ENCODE data around the gene ATRN.

ATRN gene

DNA sequence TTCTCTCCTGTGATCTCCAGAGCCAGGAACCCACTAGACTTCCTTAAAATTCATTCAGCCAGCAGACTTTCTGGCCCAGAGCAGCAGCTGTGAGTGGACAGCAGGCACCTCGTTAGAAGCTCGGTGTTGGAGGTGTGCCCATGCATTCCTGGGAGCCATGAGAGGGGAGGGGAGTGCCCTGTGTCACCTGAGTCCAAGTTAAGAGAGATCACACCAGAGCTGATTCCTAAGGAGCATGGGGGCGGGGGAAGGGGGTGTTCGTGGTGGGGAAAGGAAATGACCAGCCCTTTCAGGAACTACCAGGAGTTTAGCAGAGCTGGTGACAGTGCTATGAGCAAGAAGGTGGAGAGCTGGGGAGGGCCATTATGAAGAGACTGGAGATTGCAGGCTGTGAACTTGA is 145.4 kb downstream of the ATRN start:
- FAIRE-seq, result no peak
- DNase-seq (ENCODE audit: insufficient read length, low spot score), result no peak

DNA sequence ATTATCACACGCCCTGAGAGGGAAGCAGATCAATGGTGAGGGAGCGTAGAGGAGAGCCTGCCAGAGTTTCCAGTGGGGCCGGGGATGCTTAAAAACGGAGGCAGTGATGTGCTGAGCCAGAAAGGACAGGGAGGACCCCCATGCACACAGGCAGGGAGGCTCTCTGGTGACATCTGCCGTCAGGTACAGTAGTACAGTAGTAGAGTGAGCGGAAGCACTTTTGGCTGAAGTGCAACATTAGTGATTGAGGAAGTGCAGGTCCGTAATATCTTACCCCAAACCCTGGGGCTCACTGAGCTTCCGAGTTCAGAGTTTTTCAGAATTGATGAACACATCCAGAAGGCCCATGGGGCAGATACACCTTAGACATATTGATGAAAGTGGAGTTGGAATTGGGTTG is 150.3 kb downstream of the ATRN start:
- no peak for FAIRE-seq
- DNase-seq (ENCODE audit: insufficient read length, low spot score), result no peak

DNA sequence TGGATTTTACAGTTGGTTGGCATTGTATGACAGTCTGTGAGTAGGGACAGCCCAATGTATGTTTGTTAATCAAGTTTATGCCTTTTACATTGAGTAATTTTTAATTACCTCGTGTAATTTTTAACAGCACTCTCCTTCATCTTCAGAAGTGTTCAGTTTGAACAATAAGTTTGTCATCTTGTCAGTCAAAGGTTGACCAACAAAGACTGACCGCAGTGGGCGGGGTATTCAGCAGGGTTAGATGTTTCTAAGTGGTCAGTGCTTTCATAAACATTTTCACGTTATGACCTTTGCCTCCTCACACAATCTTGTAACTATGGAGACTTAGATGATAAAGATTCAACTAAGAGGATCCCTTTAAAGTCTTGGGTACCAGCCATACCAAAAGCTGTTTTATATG is 151.6 kb downstream of the ATRN start:
- DNase-seq (ENCODE audit: insufficient read length, low spot score) (no peak), FAIRE-seq (no peak)

DNA sequence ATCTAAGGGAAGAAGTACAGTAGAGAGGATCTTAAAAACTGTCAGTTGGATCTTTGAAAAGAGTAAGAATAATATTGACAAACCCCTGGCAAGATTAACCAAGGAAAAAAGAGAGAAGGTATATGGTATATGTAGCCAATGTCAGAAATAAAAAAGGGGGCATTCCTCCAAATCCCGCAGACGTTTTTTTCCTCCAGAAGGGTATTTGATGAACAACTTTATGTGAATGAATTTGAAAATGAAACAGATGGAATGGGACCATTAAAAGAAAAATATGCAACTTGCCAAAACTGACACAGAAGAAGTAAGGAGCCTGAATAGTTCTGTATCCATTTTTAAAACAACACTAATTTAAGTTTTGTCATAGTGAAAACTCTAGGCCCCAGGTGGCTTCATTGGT is 156.7 kb downstream of the ATRN start:
- DNase-seq (ENCODE audit: insufficient read length, low spot score), result no peak
- no peak for FAIRE-seq

DNA sequence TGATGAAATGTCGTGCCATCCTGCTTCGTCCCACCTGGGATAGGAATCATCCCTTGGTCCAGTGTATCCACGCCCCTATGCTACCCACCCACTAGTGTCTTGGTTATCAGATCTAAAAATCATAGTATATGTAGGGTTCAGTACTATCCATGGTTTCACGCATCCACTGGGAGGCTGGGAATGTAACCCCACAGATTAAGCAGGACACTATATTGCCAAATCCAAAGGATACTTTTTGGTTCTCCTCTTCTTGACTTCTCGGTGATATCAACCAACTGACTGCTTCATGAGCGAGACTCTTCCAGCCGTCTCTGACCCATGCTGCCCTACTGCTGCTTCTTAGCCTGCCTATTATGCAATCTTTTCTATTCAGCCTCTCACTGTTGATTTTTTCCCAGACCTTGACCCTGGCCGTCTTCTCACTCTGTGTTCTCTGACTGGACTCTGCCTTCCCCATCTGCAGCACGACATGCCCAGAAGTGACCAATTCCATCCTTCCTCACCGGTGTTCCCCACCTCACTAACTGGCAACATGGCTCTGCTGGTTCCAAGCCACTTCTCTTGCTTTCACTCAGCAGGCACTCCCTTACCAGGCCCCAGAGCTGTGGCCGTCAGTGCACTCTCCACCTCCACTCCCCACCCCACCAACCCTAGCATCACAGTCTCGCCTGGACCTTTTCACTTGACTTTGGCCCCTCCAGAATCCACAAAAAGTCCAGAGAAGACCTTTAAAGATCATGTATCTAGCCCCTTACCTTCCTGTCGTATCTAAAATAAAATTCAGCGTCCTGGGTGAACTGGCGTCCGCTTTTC is 157.9 kb downstream of the ATRN start:
- DNase-seq (ENCODE audit: insufficient read length, low spot score), result no peak
- FAIRE-seq, result no peak

DNA sequence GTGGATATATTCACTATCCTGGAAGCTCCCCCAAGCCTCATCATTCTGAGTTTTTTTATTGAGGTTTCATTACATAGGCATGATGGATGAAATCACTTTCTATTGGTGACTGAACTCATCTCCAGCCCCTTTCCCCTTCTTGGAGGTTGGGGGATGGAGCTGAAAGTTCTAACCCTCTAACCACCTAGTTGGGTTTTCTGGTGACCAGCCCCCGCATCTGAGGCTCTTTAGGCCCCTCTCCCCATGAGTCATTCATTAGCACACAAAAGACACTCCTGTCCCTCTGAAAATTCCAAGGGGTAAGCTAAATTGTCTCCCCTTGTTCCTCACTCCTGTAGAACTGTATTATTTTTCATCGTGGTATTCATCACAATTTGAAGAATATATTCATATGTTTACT is 159.1 kb downstream of the ATRN start:
- DNase-seq (ENCODE audit: insufficient read length, low spot score), result no peak

DNA sequence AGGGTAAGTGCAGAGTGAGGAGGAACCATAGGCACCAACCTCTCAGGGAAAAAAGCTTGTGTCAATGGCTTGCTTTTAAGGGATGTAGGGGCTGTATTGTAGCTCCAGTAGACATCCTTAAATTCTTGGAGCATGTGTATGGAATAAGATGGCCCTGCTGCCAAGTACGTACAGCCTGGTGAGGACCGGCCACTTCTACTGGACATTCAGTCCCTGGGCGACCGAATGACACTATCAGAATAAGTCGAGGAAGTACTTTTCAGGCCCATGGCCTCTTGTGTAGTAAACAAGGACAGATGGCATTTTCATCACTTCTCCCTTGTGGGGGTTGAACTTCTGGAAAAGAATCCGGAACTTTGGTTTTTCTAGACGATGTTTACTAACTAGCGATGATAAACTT is 159.6 kb downstream of the ATRN start:
- DNase-seq (ENCODE audit: insufficient read length, low spot score) (no peak), FAIRE-seq (no peak)

More for the DNA sequence above, 159.1 kb downstream of the ATRN start:
- no peak for FAIRE-seq

DNA sequence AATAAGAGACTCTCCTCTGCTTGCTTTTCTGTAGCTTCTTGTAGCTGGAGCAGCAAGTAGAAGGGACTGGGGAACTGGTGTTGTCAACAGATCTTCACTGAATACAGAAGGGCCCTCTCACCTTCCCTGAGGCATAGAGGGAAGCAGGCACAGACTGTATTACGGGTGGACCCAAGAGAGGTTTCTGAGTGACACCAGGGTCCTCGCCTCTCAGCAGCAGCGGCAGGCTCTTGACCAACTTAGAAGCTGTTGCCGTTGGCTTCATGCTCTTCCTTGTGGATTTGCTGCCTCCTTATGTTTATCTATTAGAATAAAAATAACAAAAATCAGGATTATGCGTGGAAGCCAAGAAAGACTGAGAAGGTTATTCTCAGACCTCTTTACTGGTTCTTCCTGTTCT is 160.7 kb downstream of the ATRN start:
- DNase-seq (ENCODE audit: insufficient read length, low spot score) (no peak), FAIRE-seq (no peak)

DNA sequence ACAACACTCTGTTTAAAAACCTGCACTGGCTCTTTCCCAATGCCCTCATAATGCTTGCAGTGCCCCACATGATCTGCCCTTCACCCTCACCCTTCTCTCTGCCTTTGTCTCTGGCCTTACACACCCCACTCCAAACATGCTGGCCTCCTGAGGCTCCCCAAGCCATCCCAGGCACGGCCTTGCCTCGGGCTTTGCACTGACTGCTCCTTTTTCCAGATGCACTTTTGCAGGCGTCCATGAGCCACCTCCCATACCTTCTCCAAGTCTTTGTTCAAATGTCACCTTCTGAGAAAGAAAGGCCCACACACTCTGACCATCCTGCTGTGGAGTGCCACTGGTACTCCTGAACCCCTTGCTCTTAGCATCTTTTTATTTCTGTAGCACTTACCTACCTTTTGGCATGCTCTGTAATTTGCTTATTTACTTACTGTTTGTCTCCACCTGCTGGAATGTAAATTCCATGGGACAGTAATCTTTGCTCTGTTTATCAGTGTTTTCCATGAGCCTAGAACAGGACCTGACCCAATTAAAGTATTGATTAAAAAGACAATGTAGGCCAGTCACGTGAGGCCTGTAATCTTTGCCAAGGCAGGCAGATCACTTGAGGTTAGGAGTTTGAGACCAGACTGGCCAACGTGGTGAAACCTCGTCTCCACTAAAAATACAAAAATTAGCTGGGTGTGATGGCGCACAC is 161.6 kb downstream of the ATRN start:
- FAIRE-seq, result no peak
- DNase-seq (ENCODE audit: insufficient read length, low spot score), result no peak

DNA sequence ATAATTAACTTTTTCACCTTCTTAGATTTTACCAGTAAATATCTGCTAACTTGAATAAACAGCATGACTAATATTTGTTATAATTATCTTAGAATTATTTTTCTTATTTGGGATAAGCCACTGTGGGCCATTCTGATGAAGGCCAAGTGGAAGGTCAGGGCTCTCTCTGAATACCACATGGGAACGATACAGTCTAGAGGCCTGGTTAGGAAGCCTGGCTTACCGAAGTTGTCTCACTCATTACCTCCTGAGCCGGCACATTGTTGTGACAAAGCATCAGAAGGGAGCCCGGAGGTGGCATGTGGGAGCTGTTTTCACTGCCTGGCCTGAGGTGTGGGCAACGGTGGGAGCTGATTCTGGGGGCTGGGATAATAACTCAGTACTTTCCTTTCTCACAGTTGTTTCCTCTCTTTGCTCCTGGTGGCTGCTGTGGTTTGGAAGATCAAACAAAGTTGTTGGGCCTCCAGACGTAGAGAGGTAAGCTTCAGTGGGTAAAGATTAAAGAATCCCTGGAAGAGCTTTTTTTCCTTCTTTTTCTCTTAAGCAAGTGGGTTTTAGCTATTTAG is 163.2 kb downstream of the ATRN start:
- DNase-seq (ENCODE audit: insufficient read length, low spot score), result no peak
- FAIRE-seq, result no peak

DNA sequence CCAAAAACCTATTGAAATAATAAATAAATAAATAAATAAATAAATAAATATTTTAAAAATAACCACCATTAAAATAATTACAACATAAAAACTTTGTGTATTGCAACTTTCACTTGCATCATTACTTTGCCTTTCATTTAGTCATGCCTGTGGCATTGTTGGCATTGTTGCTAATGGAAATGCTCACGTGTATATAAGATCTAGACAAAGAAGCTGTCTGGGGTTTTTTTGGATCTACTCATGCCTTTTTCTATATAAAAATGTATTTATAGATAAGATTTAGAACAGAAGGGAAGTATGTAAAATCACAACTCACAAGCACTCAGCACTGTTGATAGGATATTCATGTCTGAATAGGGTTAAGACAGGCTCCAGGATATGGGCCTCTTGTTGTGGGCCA is 164.5 kb downstream of the ATRN start:
- no peak for FAIRE-seq

DNA sequence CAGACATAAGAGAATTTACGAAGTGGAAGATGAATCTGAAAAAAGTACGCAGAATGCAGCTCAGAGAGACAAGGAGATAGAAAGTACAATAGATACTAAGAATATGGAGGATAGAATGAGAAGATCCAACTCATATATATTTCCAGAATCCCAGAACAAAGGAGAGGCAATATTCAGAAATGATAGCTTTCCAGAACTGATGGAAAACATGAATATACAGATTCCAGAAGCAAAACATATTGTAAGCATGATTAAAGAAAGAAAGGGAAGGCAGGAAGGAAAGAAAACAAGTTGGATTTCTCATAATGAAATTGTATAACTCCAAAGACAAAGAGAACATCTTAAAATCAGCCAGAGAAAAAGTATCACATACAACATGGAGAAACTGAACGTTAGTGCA is 169.4 kb downstream of the ATRN start:
- no peak for DNase-seq (ENCODE audit: insufficient read length, low spot score)
- no peak for FAIRE-seq

More for the DNA sequence above, 164.5 kb downstream of the ATRN start:
- DNase-seq (ENCODE audit: insufficient read length, low spot score), result no peak

DNA sequence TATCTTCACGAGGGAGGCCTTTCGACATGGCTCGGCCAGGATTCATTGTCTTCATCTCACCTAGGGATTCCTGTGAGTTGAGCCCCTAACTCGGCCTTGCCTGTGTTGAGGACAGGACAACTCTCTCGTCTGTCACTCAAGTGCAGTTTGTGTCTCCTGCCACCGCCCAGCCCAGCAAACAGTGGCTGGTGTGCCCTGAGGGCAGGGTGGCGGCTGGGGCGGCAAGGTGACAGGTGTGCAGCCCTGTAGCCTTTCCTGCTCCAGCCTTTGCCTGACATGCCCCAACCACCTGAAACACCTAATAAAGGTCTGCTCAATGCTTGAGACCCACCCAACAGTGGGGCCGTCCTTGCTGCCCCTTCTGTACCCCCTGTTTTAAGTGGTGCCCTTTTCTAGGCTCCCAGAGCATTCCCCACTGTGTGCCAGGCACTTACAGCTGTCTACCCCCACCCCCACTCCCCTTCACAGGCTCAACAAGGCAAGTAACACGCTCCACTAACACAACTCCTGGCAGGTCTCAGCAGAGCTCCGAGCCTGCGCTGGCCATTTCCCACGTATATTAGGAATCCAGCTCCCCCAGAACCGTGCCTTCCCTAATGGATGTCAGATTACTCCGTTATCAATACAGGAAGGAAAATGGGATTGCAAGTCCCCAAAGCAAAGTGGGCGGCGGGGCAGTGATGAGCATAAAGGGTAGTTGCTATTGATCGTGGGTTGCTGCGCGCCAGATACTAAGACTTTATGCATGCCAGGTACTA is 174.7 kb downstream of the ATRN start:
- no peak for FAIRE-seq
- no peak for DNase-seq (ENCODE audit: insufficient read length, low spot score)

DNA sequence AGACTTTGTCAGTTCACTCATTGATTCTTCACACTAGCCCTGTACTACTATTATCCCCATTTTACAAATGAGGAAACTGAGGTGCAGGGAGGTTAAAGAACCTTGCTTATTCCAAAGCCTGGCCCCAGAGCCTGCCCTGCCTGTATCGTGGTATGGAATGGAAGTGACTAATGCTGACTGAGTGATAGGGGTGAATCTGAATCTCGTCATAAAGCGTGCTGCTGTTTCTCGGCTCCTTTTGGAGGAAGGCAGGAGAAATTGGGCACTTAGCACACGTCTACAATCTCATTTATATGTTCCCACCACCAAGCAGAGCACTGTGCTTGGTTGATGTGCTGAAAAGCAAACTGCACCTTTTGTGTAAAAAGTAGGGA is 175.2 kb downstream of the ATRN start:
- no peak for DNase-seq (ENCODE audit: insufficient read length, low spot score)
- FAIRE-seq, result no peak

DNA sequence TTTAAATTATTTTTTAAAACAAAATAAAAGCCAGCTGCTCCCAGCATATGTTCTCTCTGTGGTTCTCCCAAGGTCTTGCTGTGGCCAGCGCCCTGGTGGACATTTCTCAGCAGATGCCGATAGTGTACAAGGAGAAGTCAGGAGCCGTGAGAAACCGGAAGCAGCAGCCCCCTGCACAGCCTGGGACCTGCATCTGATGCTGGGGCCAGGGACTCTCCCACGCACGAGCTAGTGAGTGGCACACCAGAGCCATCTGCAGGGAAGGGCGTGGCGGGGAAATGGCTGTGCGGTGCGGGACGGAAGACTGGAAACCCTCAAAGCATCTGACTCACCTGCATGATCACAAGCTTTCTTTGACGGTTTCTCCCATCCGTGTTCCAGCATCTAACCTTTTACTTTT is 175.8 kb downstream of the ATRN start:
- DNase-seq (ENCODE audit: insufficient read length, low spot score) (no peak), FAIRE-seq (no peak)

DNA sequence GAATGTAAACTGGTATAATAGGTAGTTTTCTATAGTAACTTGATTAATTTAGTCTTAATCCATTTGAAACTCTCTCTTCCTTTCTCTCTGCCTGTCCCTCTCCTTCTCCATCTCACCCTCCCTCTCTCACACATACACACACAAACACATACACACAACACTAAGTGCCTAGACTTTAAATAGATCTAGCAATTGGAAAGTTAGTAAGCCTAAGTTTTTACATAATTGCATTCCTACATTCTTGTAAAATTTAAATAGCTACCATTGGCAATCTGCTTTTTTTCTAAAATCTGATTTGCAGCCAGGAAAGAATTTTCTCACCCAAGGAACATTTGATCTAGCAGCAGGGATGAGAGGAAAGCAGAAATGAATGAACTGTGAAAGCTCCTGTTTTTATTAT is 176.7 kb downstream of the ATRN start:
- no peak for DNase-seq (ENCODE audit: insufficient read length, low spot score)
- no peak for FAIRE-seq

DNA sequence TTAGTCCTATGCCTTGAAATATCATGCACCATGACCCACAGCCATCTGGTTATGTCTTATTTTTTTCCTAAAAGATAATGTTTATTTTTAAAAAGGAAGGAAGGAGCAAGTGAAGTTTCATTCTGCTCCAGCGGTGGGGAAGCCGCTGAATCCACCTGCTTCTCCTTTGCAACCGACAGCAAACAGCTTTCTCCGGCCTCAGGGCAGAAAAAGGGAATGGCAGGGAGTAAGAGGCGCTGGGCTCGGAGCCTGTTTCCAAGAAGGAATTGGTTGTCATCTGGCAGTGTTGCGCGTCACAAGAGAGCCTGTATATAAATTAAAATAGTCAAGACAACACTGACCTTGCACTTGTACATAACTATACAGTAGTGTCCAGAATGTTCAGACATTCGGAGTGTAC is 178.1 kb downstream of the ATRN start:
- no peak for DNase-seq (ENCODE audit: insufficient read length, low spot score)
- FAIRE-seq, result no peak

DNA sequence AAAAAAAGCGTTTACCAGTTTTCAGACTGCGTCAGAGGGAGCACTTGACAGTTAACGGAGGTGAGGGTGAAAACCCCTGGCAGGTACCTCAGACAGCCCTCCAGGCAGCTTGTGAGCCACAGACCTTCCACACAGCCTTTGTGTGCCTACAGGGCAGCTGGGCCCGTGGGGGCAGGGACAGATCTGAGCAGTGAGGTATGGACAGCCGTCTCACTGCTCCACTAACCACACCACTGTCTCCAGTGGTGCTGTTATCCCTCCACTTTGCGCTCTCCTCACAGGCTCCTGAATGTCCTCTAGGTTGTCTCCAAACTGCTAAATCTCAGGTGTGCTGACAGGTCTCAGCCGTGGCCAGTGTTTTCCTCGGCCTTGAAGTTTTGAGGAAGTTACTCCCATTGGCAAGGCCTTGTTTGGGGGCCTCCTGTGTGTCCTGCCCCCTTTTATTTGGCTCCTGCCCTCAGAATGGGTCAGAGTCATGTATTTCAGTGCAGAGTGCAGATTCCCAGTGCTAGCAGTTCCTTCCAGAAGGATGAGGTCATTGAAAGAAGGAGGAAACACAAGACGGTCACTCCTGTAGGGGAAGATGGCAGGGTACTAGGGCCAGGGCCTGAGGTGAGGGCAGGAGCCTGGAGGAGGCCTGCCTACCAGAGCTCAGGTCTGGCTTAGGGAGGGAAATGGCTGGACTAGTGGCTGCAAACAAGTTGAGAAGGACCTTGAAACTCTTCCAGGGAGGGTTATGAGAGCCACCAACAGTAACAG is 180.6 kb downstream of the ATRN start:
- no peak for DNase-seq (ENCODE audit: insufficient read length, low spot score)
- no peak for FAIRE-seq

DNA sequence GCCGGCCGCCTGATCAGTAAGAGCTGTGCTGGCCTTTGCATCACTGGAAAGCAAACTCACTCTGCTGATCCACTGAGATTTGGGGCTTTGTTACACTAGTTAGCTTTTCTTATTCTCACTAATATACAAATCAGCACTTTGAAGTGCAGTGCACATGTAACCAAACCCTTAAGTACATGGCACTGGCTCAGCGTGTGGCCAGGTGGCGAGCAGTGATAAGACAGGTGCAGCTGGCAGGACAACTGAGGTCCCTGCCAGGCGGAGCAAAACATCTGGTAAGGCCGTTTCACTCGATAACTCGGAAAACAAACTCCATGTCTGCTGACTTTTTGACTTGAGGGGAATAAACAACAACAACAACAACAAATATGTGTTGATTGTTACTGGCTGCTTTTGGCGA is 181.4 kb downstream of the ATRN start:
- FAIRE-seq, result no peak

DNA sequence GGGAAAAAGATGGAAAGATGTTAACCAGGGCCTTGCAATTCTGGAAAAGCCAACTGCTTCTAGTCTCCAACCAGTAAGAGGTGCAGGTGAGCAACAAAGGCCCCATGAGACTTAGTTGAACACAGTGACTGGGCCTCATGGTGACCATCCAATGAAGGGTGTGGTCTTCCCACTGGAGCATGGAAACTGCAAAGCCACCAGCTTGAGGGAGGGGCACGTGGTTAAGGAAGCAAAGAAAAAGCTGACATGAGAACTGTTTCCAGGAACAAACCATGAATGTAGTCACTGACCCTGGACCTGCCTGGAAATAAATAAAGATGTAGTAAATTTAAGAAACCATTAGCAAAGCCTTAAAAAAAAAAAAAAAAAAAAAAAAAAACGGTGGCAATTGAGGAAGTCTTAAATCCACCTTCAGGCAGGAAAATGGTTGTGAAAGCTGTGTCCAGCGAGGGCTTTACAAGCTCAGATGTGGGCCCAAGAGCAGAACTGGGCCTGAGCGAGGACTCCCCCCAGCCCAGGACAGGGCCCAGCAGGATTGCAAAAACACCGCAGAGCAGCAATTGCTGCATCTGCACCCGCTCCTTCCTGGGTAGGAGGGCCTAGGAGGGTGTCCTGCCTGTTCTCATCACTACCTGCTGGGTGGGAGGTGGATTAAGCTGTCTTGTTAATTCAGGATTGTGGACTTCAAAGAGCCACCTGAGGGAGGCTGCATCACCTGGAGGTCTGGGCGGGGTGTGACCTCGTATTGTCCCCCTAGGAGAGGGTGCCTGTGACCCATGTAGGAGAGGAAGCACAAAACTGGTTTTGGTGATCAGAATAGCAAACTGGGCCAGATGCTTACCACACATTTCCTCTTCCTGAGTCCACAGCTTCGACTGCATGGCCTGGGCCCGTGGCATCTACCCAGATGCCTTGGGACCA is 182.1 kb downstream of the ATRN start:
- DNase-seq (ENCODE audit: insufficient read length, low spot score), result no peak
- FAIRE-seq, result no peak

More for the DNA sequence above, 181.4 kb downstream of the ATRN start:
- DNase-seq (ENCODE audit: insufficient read length, low spot score), result no peak
